ENCODE results near the gene CREB3. TPM values are rescaled to one million over a fixed set of nuclear protein-coding genes. Genes with fewer than 3 reads are reported as not detected.

Gene CREB3
- total RNA-seq, 4 donors from 2014 or later, result 30.5 to 105 (median 47.2) TPM

- H3K9me3 ChIP-seq, result no peaks in the 10 kb centered on the region
- peak; percentile 28 to 69 (median 56) for TF ChIP-seq CTCF (IDR thresholded peaks at IDR 0.05)
- TF ChIP-seq POLR2A (IDR thresholded peaks at IDR 0.05), result no peak
- H3K4me3 ChIP-seq, result peak overlapping the region; percentile 41 to 54
- peak overlapping the region; percentile 75 to 86 for H3K27ac ChIP-seq
- H3K27me3 ChIP-seq, result no peaks in the 10 kb centered on the region
- intact Hi-C loops (cut with DNase I; ENCODE audit: low total_unique reads), result no loop called here
- DNase-seq, result peak; percentile 67 to 73
- H3K36me3 ChIP-seq, result no peaks in the 10 kb centered on the region
- H3K4me1 ChIP-seq, result peaks cover 0 to 6% of the 10 kb centered on the region in 2 donors
Observed at GRCh38 chr9:35756275-35757225, 24.1 kb downstream of the CREB3 start.

- no peaks in the 10 kb centered on the region for H3K9me3 ChIP-seq
- no peaks in the 10 kb centered on the region for H3K27me3 ChIP-seq
- peaks cover 0 to 6% of the 10 kb centered on the region in 2 donors for H3K4me1 ChIP-seq
- intact Hi-C loops (cut with DNase I; ENCODE audit: low total_unique reads), result no loop called here
- peak overlapping the region; percentile 41 to 54 for H3K4me3 ChIP-seq
- peak; percentile 57 to 61 for DNase-seq
- H3K36me3 ChIP-seq, result no peaks in the 10 kb centered on the region
- TF ChIP-seq POLR2A (IDR thresholded peaks at IDR 0.05), result peak in 1 of 2 donors; percentile 25
- TF ChIP-seq CTCF (IDR thresholded peaks at IDR 0.05), result no peak
- peak overlapping the region; percentile 75 to 86 for H3K27ac ChIP-seq
Observed at GRCh38 chr9:35757226-35757891, 24.9 kb downstream of the CREB3 start.

GRCh38 chr9:35757892-35758275, 25.4 kb downstream of the CREB3 start:
- peaks cover 0 to 6% of the 10 kb centered on the region in 2 donors for H3K4me1 ChIP-seq
- no peaks in the 10 kb centered on the region for H3K9me3 ChIP-seq
- no peaks in the 10 kb centered on the region for H3K27me3 ChIP-seq
- intact Hi-C loops (cut with DNase I; ENCODE audit: low total_unique reads), result no loop called here
- no peak for DNase-seq
- no peaks in the 10 kb centered on the region for H3K36me3 ChIP-seq
- H3K4me3 ChIP-seq, result no peak overlapping the region
- TF ChIP-seq POLR2A (IDR thresholded peaks at IDR 0.05) (no peak), CTCF (IDR thresholded peaks at IDR 0.05) (no peak)
- peak overlapping the region; percentile 75 to 86 for H3K27ac ChIP-seq

GRCh38 chr9:35758475-35759050, 26.1 kb downstream of the CREB3 start:
- no peak for DNase-seq
- no peak overlapping the region for H3K4me3 ChIP-seq
- H3K27ac ChIP-seq, result peak overlapping the region; percentile 75 to 86
- intact Hi-C loops (cut with DNase I; ENCODE audit: low total_unique reads), result no loop called here
- peaks cover 0 to 6% of the 10 kb centered on the region in 2 donors for H3K4me1 ChIP-seq
- TF ChIP-seq POLR2A (IDR thresholded peaks at IDR 0.05) (no peak), CTCF (IDR thresholded peaks at IDR 0.05) (no peak)
- H3K9me3 ChIP-seq, result no peaks in the 10 kb centered on the region
- H3K36me3 ChIP-seq, result no peaks in the 10 kb centered on the region
- H3K27me3 ChIP-seq, result no peaks in the 10 kb centered on the region
